Renal pelvis (tissue), 4 donors: ENCODE data around the gene HMGCS2. TPM values are rescaled to one million over a fixed set of nuclear protein-coding genes. Genes with fewer than 3 reads are reported as not detected.
"Not testable (repeated sequence)": the region's sequence is repeated elsewhere in the genome, so short reads cannot be mapped to it uniquely, and the experiment has no call there.

Experiments
- DNase-seq: peaks from one replicate; pipeline ENCODE4 v3.0.0-alpha.2; 2013
- polyA plus RNA-seq, 3 donors: library from polyadenylated mRNA; unstranded; fragments of 120-200 nt; gene quantifications; one replicate each; pipeline ENCODE4 v1.2.1, GENCODE V29; 2013; ENCODE audit not compliant: insufficient read length in 3 of 3

The HMGCS2 gene
- polyA plus RNA-seq, 3 donors: 85.1 to 117 (median 94.1) TPM

- DNase-seq: no peak
Observed at GRCh38 chr1:119794876-119795240, 26.2 kb upstream of the HMGCS2 start.

- DNase-seq: no peak
Observed at GRCh38 chr1:119794230-119794875, 25.6 kb upstream of the HMGCS2 start.

- no peak for DNase-seq
Observed at GRCh38 chr1:119791377-119791776, 22.7 kb upstream of the HMGCS2 start.

- no peak for DNase-seq
Observed at GRCh38 chr1:119790451-119791198, 21.9 kb upstream of the HMGCS2 start.

GRCh38 chr1:119787776-119788175 lies 19.1 kb upstream of the HMGCS2 start:
- no peak for DNase-seq

- DNase-seq: not testable (repeated sequence)
Observed at GRCh38 chr1:119786473-119787050, 17.9 kb upstream of the HMGCS2 start.

- DNase-seq: not testable (repeated sequence)
Observed at GRCh38 chr1:119786046-119786445, 17.3 kb upstream of the HMGCS2 start.

GRCh38 chr1:119784191-119784781 lies 15.6 kb upstream of the HMGCS2 start:
- no peak for DNase-seq

GRCh38 chr1:119783354-119784185 lies 14.9 kb upstream of the HMGCS2 start:
- DNase-seq: no peak

GRCh38 chr1:119782631-119783325 lies 14.1 kb upstream of the HMGCS2 start:
- DNase-seq: no peak

- no peak for DNase-seq
Observed at GRCh38 chr1:119781434-119782210, 12.9 kb upstream of the HMGCS2 start.

GRCh38 chr1:119779869-119780356 lies 11.2 kb upstream of the HMGCS2 start:
- DNase-seq: peak; percentile 51

GRCh38 chr1:119778886-119779560 lies 10.3 kb upstream of the HMGCS2 start:
- DNase-seq: no peak

GRCh38 chr1:119778359-119778758 lies 9.7 kb upstream of the HMGCS2 start:
- DNase-seq: no peak

- DNase-seq: no peak
Observed at GRCh38 chr1:119774746-119775490, 6.2 kb upstream of the HMGCS2 start.

- DNase-seq: peak; percentile 62
Observed at GRCh38 chr1:119773711-119774241, 5.1 kb upstream of the HMGCS2 start.

GRCh38 chr1:119772298-119772697 lies 3.6 kb upstream of the HMGCS2 start:
- no peak for DNase-seq

GRCh38 chr1:119771770-119772169 lies 3.1 kb upstream of the HMGCS2 start:
- DNase-seq: no peak

- DNase-seq: no peak
Observed at GRCh38 chr1:119771016-119771415, 2.3 kb upstream of the HMGCS2 start.
